HG02571 (cell line): ENCODE measurements around the gene SAP25.
"Not testable (repeated sequence)": the region's sequence is repeated elsewhere in the genome, so short reads cannot be mapped to it uniquely, and the experiment has no call there.

Experiments
- ATAC-seq: cut with Tn5 transposase; IDR thresholded peaks from one replicate; pipeline ENCODE4 v1.9.1; 2021; ENCODE audit warnings: mild to moderate bottlenecking, moderate library complexity; ENCODE audit not compliant: unreplicated experiment

Gene SAP25

DNA sequence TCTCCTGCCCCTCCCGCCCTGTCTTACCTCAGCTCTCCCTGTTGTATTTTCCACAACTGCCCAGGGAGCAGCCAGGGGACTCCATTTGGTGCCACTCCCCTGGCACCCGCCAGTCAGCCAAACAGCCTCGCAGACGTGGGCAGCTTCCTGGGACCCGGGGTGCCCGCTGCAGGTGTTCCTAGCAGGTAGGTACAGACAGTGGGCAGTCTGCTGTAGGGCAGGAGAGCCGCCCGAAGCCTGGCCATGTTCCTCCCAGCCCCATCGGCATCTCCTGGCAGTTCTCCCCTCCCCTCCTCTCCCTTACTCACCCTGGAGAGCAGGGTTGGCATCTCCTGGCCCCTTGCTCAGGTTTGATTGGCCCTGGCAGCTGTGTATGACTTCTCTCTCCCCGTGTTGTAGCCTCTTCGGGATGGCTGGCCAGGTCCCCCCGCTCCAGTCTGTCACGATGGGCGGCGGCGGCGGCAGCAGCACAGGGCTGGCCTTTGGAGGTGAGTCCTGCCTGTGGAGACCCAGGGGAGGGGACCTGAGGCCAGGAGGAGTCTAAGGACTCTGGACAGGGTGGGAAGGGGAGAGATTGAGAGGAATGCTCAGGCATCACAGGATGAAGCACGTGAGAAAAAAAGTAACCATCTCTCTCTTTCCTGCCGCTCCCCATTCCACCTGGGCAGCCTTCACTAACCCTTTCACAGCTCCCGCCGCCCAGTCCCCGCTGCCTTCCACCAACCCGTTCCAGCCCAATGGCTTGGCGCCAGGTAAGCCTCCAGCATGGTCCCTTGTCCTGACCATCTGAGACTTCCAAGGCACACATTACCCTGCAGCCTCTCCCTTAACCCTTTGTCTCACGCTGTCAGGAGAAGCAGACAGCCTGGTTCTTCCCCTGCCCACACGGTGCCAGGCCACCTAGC is 11.3 kb downstream of the SAP25 start:
- ATAC-seq, result no peak

DNA sequence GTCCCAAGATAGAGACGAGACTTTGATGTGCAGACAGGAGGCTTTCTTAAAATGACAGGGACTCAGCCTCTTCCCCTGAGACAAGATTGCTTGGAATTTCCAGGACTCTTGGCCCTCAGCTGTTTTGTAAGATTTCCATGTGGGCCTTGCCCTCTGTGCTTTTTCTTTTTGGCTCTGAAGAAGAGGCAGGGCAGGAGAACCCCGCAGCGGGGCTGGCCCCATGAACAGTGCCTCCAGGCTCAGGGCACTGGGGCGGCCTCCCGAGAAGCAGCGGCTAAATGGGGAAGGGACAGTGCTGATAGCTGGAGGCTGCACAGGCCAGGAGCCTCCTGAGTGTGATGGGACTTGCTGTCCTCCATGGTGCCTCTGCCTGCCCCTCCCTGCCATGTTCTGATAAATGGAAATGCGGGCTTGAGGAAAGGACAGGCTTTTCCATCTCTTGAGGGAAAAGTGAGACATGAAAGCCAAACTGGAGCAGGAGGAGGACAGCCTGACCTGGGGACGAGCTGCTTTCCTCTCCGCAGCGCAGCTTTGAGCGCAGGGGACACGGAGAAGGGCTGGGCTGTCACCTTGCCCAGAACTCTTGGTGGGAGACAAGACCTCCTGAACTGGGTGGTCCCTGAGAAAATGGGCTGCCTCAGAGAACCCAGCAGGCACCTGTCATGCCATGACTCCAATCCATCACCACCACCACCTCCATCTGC is 12.1 kb downstream of the SAP25 start:
- ATAC-seq, result no peak

DNA sequence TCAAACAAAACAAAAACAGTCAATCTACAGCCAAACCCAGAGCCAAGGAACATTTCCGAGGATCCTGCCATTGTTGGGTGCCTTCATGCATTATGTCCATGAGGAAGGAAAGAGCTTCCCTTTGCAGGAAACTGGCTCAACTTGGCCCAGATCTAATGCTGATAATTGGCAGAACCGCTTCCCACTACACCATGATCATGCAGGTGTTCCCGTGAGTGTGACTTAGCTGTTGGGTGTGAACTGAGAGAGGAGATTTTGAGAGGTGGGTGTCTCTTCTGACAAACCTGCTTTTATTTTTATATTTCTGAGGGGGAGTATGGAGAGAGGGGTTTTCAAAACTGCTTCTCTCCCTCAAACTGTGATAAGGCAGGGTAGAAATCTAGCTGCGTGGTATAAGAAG is 14.6 kb downstream of the SAP25 start:
- ATAC-seq, result no peak

DNA sequence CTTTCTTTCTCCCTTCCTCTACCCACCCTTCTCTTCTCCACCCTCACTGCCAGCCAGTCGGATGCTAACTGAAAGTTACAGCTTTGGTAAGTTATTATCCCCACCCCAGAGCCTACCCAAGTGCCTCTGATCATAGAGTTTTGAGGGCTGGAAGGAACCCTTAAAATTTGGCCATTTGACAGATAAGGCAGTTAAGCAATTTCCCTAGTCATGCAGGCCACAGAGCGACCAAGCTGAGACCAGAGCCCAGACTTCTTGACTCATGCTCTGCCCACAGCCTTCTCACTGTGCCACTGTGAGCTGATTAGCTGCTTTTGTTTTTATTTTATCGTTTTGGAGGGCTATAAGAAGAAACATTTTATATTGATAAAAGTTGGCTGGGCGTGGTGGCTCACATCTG is 17.2 kb downstream of the SAP25 start:
- no peak for ATAC-seq

DNA sequence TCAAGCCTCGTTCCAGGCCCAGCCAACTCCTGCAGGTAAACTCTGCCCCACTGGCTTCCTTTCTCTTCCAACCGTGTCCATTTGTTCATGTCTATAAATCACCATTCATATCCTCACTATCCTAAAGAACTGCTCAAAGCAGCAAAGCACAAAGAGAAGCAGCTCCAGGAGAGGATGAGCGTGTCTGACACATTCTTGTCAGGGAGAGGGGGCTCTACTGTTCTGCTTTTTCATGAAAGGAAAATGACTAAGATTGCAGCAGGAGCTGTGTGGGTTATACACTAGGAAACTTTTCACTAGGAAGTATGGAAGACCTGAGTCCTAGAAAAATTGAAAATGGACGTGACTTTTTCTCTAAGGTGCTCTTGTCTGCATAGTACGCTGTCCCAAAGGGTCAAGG is 18.0 kb downstream of the SAP25 start:
- ATAC-seq, result no peak

DNA sequence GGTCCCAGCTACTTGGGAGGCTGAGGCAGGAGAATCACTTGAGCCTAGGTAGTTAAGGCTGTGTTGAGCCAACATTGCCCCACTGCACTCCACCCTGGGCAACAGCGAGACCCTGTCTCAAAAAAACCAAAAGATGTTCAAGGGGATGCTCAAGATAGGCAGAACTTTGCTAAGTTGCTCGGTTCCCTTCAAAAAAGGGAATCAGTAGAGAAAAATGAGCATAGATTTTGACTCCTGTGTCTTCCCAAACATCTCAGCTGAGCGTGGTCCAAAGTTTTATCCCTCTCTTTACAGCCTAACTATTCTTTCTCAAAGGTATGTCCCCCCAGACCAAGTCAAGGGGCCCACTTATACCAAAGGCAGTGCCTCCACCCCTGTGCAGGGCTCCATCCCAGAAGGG is 20.7 kb downstream of the SAP25 start:
- ATAC-seq, result no peak

DNA sequence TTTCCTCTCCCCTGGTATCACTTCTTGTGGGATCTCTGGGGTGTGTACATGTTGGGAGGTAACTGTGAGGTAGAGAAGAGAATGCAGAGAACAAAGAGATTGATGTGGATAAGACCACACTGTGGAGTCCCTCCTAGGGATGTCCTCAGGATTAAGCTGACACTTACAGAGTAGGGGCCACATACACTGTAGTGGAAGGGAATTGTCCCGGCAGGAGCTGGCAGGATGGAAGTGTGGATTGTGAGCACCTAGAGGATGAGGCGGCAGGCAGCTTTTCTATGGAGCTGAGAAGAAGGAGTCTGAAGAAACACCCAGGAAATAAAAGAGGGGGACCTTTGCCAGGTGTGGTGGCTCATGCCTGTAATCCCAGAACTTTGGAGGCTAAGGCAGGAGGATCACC is 21.2 kb downstream of the SAP25 start:
- no peak for ATAC-seq

DNA sequence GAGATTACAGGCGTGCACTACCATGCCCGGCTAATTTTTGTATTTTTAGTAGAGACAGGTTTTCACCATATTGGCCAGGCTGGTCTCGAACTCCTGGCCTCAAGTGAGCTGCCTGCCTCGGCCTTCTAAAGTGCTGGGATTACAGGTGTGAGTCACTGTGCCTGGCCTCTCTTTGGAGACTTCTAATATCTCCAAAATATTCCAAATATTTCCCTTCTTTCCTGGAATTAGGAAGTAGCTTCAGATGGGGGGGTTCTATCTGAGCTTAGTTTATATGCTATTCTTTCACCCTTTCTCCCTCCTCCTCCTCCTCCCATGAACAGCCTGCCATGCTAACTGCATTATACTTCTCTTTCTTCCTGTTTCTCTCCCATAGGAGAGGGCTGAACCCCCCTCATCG is 25.3 kb downstream of the SAP25 start:
- ATAC-seq, result not testable (repeated sequence)

DNA sequence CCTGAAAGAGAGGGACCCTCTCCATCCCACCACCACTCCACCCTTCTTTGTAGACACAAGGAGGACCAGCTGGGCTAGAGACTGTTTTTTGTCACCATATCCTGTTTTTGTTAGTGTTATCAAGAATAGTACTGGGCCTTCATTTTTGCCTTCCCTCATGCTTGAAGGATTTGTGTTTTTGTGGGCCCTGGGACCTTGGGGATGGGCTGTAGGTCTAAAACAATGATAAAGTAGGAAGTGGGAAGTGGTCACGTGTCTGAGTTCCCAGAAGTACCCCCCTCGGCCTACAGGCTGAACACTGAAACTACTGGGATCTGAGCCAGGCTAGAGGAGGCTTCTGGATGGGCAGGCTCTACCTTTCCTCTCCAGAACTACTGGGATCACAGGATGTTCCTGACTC is 25.8 kb downstream of the SAP25 start:
- no peak for ATAC-seq

DNA sequence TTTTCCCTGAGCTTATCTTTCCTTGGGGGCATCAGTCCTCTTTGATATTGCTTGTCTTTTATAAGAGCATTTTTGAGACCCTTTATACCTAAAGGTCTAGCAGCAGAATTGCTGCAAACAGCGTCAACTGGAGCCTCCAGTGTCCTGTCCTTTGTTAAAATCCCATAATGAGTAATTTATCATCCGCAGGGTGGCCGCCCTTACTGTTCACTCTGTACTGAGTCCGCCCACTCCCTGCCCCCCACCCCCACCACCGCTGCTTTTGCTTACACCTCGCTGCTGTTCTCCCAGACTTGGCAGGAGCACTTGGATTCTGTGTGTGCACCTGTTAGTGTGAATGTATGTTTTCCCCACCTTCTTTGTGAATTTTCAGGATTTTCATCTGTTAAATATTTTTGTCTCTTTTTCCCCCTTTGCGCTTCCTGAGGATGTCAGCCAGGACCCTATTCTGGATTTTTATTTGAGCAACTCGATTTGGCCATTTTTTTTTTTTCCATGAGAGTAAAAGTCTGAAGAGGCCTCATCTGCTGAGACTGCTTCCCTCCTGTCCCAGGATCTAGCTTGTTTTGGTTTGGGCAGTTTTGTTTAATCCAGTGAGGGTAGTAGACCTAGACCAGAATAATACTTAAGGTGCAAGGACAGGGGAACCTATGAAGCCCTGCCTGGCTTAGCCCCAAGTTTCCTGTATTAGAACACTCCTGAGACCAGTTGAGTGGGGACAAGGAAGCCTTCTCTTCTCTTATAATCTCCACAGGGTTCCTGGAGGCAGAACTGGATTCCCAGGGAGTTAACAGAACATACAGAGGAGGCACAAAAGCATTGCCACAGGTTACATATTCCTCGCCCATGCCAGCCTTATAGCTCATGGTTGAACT is 26.5 kb downstream of the SAP25 start:
- no peak for ATAC-seq

DNA sequence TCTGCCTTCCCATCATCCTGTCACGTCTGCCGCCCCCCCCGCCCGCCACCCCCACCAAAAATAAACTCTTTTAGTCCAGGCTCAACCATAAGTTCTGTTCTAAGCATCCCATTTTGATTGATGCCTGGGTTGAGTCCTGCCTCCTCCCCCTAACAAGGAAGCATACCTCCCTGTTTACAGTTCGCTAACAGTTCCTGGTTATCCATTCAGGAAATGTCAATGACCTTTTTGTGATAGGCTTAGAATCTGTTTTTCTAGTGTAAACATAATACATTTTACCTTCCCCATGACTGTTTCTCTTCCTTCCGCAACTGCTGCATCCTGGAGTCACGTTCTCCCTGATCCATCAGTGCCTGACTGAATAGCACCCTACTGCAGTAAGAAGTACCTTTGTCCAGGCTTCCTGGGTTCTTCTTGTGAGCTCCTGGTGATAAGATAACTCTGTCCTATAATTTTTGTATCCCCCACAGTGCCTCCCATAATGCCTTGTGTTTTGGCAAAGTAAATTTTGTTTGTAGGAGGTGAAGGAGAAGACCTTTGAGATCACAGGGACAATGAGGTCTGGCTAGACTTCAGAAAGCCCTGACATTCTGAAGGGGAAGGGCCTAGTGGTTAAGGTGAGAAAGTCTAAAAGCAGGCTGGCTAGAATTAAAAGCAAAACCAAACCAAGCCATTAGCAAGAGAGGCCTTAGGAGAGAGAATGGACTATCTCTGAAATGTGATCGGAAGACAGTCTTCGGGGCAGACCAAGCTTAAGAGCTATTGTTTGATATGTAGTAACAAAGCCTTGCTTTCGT is 27.4 kb downstream of the SAP25 start:
- ATAC-seq, result peak; percentile 42

DNA sequence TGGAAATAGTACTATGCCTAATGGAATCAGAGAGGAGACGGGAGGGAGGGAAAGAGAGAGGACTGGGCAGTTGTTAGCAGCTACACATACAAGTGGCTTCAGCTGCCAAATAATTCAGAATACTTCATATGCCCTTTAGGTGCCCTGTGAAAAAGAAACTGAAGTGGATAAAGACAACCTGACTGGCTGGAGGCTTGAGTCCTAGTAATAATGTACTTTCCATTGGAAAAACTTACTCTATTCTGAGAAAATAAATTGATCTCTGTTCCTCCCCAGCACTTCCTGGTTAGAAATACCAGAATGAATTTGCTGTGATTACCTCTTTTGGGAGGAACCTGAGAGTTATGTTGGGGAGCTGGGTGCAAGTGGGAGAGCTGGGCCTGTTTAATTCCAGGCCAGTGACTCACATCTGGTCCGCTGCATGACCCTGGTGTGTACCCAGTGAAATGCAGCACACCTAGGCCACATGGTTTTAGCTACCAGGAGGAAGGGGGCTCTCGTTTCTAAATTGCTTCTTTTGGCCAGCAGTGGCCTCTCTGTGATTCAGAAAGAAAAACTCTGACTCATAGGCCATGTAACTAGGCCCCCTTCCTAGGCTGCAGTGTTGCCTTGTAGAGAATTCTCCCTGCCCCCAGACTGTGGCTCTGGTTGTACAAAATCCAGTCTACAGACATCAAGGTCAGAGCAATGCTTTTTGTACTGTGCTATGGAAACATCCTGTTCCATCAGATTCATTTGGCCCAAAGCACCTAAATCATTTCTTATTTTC is 28.2 kb downstream of the SAP25 start:
- ATAC-seq, result no peak

DNA sequence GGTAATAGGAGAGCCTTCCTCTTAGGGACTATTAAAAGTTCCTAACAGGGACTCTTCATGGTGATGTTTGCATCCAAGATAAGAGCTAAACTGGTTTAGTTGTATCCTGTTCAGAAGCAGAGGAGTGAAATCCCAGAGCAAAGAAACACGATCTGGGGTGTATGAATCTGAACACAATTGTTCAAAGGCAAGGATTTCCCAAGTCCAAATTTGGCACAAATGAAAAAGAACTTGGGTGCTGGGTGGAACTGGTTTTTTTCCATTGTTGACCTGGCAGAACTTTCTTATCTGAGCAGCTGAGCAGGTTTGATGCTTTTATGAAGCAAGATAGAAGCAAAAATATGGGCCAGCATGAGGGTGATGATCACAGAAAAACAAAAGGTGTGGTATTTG is 28.7 kb downstream of the SAP25 start:
- ATAC-seq, result no peak

DNA sequence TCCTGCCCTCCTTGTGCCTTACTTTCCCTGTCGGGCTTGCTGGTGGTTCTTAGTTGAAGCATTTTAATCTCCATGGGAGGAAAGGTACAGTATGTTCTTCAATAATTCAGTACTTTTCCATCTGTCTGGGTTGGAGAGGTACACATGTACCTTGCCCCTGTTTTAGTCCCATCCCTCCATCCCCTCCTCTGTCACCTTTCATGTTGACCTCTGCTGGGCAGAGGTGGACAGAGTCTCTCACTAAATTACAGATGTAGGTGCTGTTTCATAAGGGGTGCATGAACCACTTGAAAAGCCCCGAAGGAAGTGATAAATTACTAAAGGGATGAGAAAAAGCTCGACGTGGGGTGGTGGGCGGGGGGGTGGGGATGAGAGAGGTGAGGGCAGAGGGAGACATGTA is 29.3 kb downstream of the SAP25 start:
- ATAC-seq, result no peak

DNA sequence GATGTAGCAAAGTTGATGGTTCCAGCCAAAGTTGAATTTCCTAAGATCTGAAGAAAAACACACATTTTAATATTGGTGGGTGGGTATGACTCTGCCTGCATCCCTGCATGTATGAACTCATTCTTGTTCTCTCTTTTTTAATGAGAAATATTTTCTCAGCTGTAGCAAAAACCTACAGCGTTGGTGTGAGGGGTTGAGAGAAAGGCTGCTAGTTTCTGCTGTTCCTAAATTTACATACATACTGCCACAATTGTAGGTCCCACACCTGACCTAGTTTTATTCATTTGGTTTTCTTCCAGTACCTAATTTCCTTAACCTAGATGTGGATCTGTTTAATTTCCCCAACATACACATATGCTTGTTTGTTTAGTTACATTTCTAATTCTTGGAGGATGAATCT is 30.1 kb downstream of the SAP25 start:
- ATAC-seq, result no peak

DNA sequence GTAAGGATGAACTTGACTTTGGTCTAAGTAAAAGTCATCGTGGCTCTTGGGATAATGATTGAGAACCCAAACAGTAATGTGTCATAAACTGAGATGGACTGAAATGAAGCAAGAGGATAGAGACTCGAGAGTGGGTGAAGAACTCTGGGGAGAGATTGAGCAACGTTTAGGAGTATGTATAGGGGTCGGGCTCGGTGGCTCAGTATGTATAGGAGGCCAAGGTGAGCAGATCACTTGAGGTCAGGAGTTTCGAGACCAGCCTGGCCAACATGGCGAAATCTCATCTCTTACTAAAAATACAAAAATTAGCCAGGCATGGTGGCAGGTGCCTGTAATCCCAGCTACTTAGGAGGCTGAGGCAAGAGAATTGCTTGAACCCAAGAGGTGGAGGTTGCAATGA is 32.4 kb downstream of the SAP25 start:
- ATAC-seq, result not testable (repeated sequence)

DNA sequence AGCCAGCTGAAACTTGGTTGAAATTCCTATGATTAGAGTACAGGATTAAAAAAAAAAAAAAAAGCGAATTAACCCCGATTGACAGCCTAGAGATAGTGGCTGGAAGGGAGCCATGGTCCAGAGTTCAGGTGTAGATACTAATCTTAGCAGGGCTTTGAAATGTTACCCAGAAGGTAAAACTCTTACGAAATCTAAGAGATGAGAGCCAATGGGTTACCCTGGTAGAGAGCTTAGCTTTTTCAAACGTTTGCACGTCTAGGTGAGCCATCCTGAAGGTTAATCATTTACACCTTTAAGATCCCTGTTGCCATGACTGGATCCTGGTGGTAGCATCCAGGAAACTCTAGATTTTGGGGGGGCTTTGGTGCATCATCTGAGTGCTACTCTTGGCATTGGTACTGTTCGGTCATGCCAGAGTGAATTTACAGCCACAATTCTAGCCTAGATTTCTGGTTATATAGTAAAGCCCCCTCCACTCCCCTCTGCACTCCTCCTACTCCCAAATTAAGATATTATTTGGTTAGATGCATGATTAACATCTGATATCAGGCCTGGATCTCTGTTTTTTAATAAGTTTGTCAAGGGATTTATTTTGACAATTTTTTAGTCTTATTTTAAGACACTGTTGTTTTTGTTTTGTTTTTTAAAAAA is 33.5 kb downstream of the SAP25 start:
- ATAC-seq, result no peak

DNA sequence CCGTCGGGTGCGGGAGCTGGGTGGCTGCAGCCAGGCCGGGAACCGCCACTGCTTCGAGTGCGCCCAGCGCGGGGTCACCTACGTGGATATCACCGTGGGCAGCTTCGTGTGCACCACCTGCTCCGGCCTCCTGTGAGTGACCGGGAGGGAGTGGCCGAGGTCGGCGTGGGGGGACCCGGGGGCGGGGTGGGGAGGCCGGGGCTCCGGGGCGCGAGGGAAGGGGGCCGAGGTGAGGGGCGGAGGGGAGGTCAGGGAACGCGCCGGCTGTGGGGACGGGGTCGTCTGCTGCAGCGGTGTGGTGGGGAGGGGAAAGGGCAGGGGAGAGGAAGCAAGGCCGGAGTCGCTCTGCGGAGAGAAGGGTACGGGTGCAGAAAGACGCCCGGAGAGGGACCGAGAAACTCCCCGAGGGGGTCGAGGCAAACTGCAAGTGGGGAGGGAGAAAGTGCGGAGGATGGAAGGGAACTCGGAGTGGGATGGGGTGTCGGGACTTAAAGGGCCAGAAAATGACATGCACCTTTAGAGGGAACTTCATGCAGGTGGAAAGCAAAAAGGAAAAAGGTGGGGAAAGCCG is 34.2 kb downstream of the SAP25 start:
- ATAC-seq, result no peak
